IMR-90 (cell line): ENCODE results near the gene MUC5AC. TPM values are rescaled to one million over a fixed set of nuclear protein-coding genes. Genes with fewer than 3 reads are reported as not detected.

Experiments
- ATAC-seq: fragments of 200-7000 bp; cut with Tn5 transposase; 2 replicates; pipeline ENCODE4 v1.9.1; 2020; ENCODE audit warnings: low read depth, mild to moderate bottlenecking, moderate library complexity
- BruUV-seq: library from RNA; stranded (reverse); fragments of 400-500 nt; replicated peaks from 2 replicates; lab custom pipeline; 2021; lab: Mats Ljungman, UMichigan
- CTCF ChIA-PET: fragments of 300-600 bp; formaldehyde crosslinking; extraction: SDS; loops from one replicate; lab custom pipeline; 2021; ENCODE audit warnings: antibody characterized with exemption; lab: Yijun Ruan, JAX
- POLR2A ChIA-PET: fragments of 300-600 bp; sonication (Branson Sonifier 250); formaldehyde crosslinking; loops from one replicate; lab custom pipeline; 2022; ENCODE audit warnings: antibody characterized with exemption; ENCODE audit not compliant: unreplicated experiment; lab: Charles Lee
- DNase-seq: peaks from one replicate; pipeline ENCODE4 v3.0.0; 2013
- H2AFZ ChIP-seq: replicated peaks from 2 replicates; pipeline ENCODE3; 2013; ENCODE audit warnings: low read length, mild to moderate bottlenecking; ENCODE audit not compliant: poor library complexity
- H2AK5ac ChIP-seq: 2 replicates; pipeline ENCODE4 v1.6.1; 2013; ENCODE audit warnings: low read depth, low read length, inconsistent platforms
- H2AK9ac ChIP-seq: replicated peaks from 2 replicates; pipeline ENCODE3; 2013; ENCODE audit warnings: mild to moderate bottlenecking, low read depth, low read length, moderate library complexity; ENCODE audit not compliant: poor library complexity
- H2BK120ac ChIP-seq: 2 replicates; pipeline ENCODE4 v1.6.1; 2013; ENCODE audit warnings: low read depth, low read length, inconsistent platforms
- H2BK15ac ChIP-seq: 3 replicates; pipeline ENCODE4 v1.6.1; 2013; ENCODE audit warnings: low read depth, low read length, inconsistent platforms
- H2BK20ac ChIP-seq: 2 replicates; pipeline ENCODE4 v1.6.1; 2013; ENCODE audit warnings: low read depth, mild to moderate bottlenecking, inconsistent platforms, low read length, moderate library complexity
- H2BK5ac ChIP-seq: 2 replicates; pipeline ENCODE4 v1.6.1; 2013; ENCODE audit warnings: mild to moderate bottlenecking, low read depth, low read length, inconsistent platforms; ENCODE audit not compliant: poor library complexity, severe bottlenecking
- H3K14ac ChIP-seq: replicated peaks from 2 replicates; pipeline ENCODE4 v1.6.1; 2013; ENCODE audit warnings: low read depth, low read length, inconsistent platforms
- H3K18ac ChIP-seq: 2 replicates; pipeline ENCODE4 v1.6.1; 2013; ENCODE audit warnings: low read depth, low read length, control low read depth
- H3K23ac ChIP-seq: 2 replicates; pipeline ENCODE4 v1.6.1; 2013; ENCODE audit warnings: low read depth, low read length, inconsistent platforms
- H3K27ac ChIP-seq: 2 replicates; pipeline ENCODE4 v1.5.1; 2013; ENCODE audit warnings: mild to moderate bottlenecking, control low read depth, low read length; ENCODE audit not compliant: insufficient read depth
- H3K27me3 ChIP-seq: 2 replicates; pipeline ENCODE4 v1.6.1; 2013; ENCODE audit warnings: low read length; ENCODE audit not compliant: control insufficient read depth, insufficient read depth
- H3K36me3 ChIP-seq: 2 replicates; pipeline ENCODE4 v1.6.1; 2013; ENCODE audit warnings: low read length, mixed read lengths; ENCODE audit not compliant: control insufficient read depth, insufficient read depth
- H3K4ac ChIP-seq: 2 replicates; pipeline ENCODE4 v1.6.1; 2013; ENCODE audit warnings: low read depth, low read length, inconsistent platforms
- H3K4me1 ChIP-seq: 2 replicates; pipeline ENCODE4 v1.6.1; 2013; ENCODE audit warnings: low read length, mixed read lengths; ENCODE audit not compliant: control insufficient read depth, insufficient read depth
- H3K4me2 ChIP-seq: 2 replicates; pipeline ENCODE4 v1.6.1; 2013; ENCODE audit warnings: low read depth, mild to moderate bottlenecking, control low read depth, low read length, moderate library complexity
- H3K4me3 ChIP-seq: 2 replicates; pipeline ENCODE4 v1.5.1; 2013; ENCODE audit warnings: low read depth, mild to moderate bottlenecking, control low read depth, low read length, moderate library complexity; ENCODE audit not compliant: insufficient read depth
- H3K56ac ChIP-seq: 2 replicates; pipeline ENCODE4 v1.6.1; 2013; ENCODE audit warnings: low read length, inconsistent platforms; ENCODE audit not compliant: insufficient read depth; ENCODE audit errors: extremely low read depth
- H3K79me1 ChIP-seq, 2 experiments: 2 replicates each; pipeline ENCODE4 v1.6.1; 2013; ENCODE audit warnings: low read length in 2 of 2, inconsistent platforms in 1 of 2, low read depth in 1 of 2
- H3K9ac ChIP-seq: 2 replicates; pipeline ENCODE4 v1.6.1; 2013; ENCODE audit warnings: low read depth, low read length, control low read depth
- H3K9me1 ChIP-seq: 2 replicates; pipeline ENCODE4 v1.6.1; 2013; ENCODE audit warnings: low read length, inconsistent platforms; ENCODE audit not compliant: insufficient read depth
- H3K9me3 ChIP-seq: 2 replicates; pipeline ENCODE4 v1.6.1; 2013; ENCODE audit warnings: low read length; ENCODE audit not compliant: control insufficient read depth, insufficient read depth
- H4K20me1 ChIP-seq: 2 replicates; pipeline ENCODE4 v1.6.1; 2013; ENCODE audit warnings: low read length, inconsistent platforms; ENCODE audit not compliant: insufficient read depth
- H4K5ac ChIP-seq: 2 replicates; pipeline ENCODE4 v1.6.1; 2013; ENCODE audit warnings: mild to moderate bottlenecking, low read depth, low read length, control low read depth
- H4K8ac ChIP-seq, 2 experiments: 2 replicates each; pipeline ENCODE4 v1.6.1; 2013; ENCODE audit warnings: low read depth in 2 of 2, low read length in 2 of 2, control low read depth in 1 of 2, inconsistent platforms in 1 of 2
- H4K91ac ChIP-seq: 2 replicates; pipeline ENCODE4 v1.6.1; 2013; ENCODE audit warnings: low read depth, low read length, inconsistent platforms; ENCODE audit not compliant: insufficient read depth
- CEBPB ChIP-seq: IDR thresholded peaks from 2 replicates; pipeline ENCODE4 v1.6.1; 2012; ENCODE audit warnings: low read depth, low read length, improper control_type of control experiment
- CHD1 ChIP-seq: IDR thresholded peaks from 2 replicates; pipeline ENCODE4 v1.6.1; 2012; ENCODE audit warnings: low read depth, low read length, improper control_type of control experiment
- CTCF ChIP-seq: conservative IDR thresholded peaks from 2 replicates; pipeline ENCODE4 v1.5.1; 2012; ENCODE audit warnings: mild to moderate bottlenecking, low read depth, low read length, improper control_type of control experiment
- ELK1 ChIP-seq: fragments of 150-350 bp; IDR thresholded peaks from 2 replicates; pipeline ENCODE4 v1.6.1; 2016; ENCODE audit warnings: low read depth, mild to moderate bottlenecking, low read length, moderate library complexity, borderline replicate concordance
- FOS ChIP-seq: fragments of 150-350 bp; IDR thresholded peaks from 2 replicates; pipeline ENCODE4 v1.6.1; 2016; ENCODE audit warnings: low read depth, low read length
- MAFK ChIP-seq: IDR thresholded peaks from 2 replicates; pipeline ENCODE4 v1.6.1; 2012; ENCODE audit warnings: low read depth, low read length, improper control_type of control experiment
- MAZ ChIP-seq: IDR thresholded peaks from 2 replicates; pipeline ENCODE4 v1.6.1; 2012; ENCODE audit warnings: low read depth, mild to moderate bottlenecking, low read length, improper control_type of control experiment, moderate library complexity, borderline replicate concordance
- MXI1 ChIP-seq: IDR thresholded peaks from 2 replicates; pipeline ENCODE4 v1.6.1; 2012; ENCODE audit warnings: low read depth, mild to moderate bottlenecking, low read length, moderate library complexity, borderline replicate concordance
- NFE2L2 ChIP-seq: fragments of 150-350 bp; IDR thresholded peaks from 2 replicates; pipeline ENCODE4 v1.6.1; 2016; ENCODE audit warnings: low read depth, mild to moderate bottlenecking, low read length
- POLR2A ChIP-seq: IDR thresholded peaks from 2 replicates; pipeline ENCODE4 v1.6.1; 2012; ENCODE audit warnings: mild to moderate bottlenecking, low read depth, low read length
- RCOR1 ChIP-seq: IDR thresholded peaks from 2 replicates; pipeline ENCODE4 v1.6.1; 2012; ENCODE audit warnings: mild to moderate bottlenecking, low read length, improper control_type of control experiment; ENCODE audit not compliant: insufficient replicate concordance
- RFX5 ChIP-seq: IDR thresholded peaks from 2 replicates; pipeline ENCODE4 v1.8.0; 2012; ENCODE audit warnings: low read depth, mild to moderate bottlenecking, low read length, moderate library complexity
- SMC3 ChIP-seq: fragments of 150-350 bp; IDR thresholded peaks from 2 replicates; pipeline ENCODE4 v1.6.1; 2016; ENCODE audit warnings: low read depth, mild to moderate bottlenecking, antibody characterized with exemption, low read length, moderate library complexity
- WGBS, 2 experiments: methylation state at CpG; one replicate each; pipeline versions ENCODE4 v1.1.5 to v1.1.7; 2013; ENCODE audit warnings: missing lambda C conversion rate in 2 of 2; ENCODE audit not compliant: insufficient read length in 1 of 2; ENCODE audit errors: extremely low coverage in 2 of 2; 5-methylcytosine and 5-hydroxymethylcytosine counted together
- dilution Hi-C: fragments of 300-500 bp; cut with HindIII; formaldehyde crosslinking; loops from one replicate; pipeline ENCODE4 v1.14.3; 2018; ENCODE audit warnings: low sequenced_read_pairs; ENCODE audit not compliant: unreplicated experiment
- in situ Hi-C: fragments of 300-500 bp; cut with MboI; formaldehyde crosslinking; loops from 3 replicates; pipeline ENCODE4 v1.14.3; 2019; ENCODE audit warnings: low sequenced_read_pairs, inconsistent platforms, mixed read lengths
- intact Hi-C: fragments of 100-400 bp; cut with micrococcal nuclease; formaldehyde crosslinking; loops from 2 replicates; pipeline ENCODE4 v1.10.0; 2022
- polyA plus RNA-seq, 3 experiments: library from polyadenylated mRNA; depleted of rRNA; stranded (reverse); fragments of >200 nt; gene quantifications; 2 replicates each; pipeline ENCODE4 v1.2.3, GENCODE V29; 2012; ENCODE audit warnings: low replicate concordance in 1 of 3
- total RNA-seq: library from RNA; depleted of rRNA; stranded (reverse); fragments of >200 nt; gene quantifications from 2 replicates; pipeline ENCODE4 v1.2.3, GENCODE V29; 2012

Gene MUC5AC
- total and polyA plus RNA-seq, 2 of the 4 experiments (the other 2 are of a cell fraction) = 0.02 TPM; not detected in 1

- no peaks in the 10 kb centered on the region for H3K9me1 ChIP-seq
- no peak overlapping the region for H2AK9ac ChIP-seq
- intact Hi-C loops (no loop called here), dilution Hi-C loops (no loop called here), in situ Hi-C loops (no loop called here)
- H2BK15ac ChIP-seq = no peak overlapping the region
- no peak overlapping the region for H3K4me3 ChIP-seq
- peaks cover 2% of the 10 kb centered on the region for H3K9me3 ChIP-seq
- no peak overlapping the region for H3K14ac ChIP-seq
- H3K18ac ChIP-seq = no peak overlapping the region
- CTCF ChIA-PET = no interaction called here
- H2AFZ ChIP-seq = no peak overlapping the region
- no peak overlapping the region for H2BK20ac ChIP-seq
- H3K27ac ChIP-seq = no peak overlapping the region
- no peak for DNase-seq
- no peaks in the 10 kb centered on the region for H3K79me1 ChIP-seq
- no peaks in the 10 kb centered on the region; the same call in 1 of the 2 replicates for H3K27me3 ChIP-seq
- WGBS, 2 experiments = 87% methylated on average over 18 of the region's 29 CpGs; no CpG with 5 or more reads in 1 of the 2 experiments
- no peak overlapping the region for H2BK5ac ChIP-seq
- H4K8ac ChIP-seq = no peak overlapping the region
- H2BK120ac ChIP-seq = no peak overlapping the region
- BruUV-seq = no TSS peak
- ATAC-seq = no peak
- no peak overlapping the region for H3K4ac ChIP-seq
- H3K36me3 ChIP-seq = no peaks in the 10 kb centered on the region
- H3K9ac ChIP-seq = no peak overlapping the region
- H4K5ac ChIP-seq = no peak overlapping the region
- H3K4me2 ChIP-seq = no peak overlapping the region
- no peaks in the 10 kb centered on the region for H4K20me1 ChIP-seq
- no peak overlapping the region for H4K91ac ChIP-seq
- no peaks in the 10 kb centered on the region for H3K4me1 ChIP-seq
- POLR2A ChIA-PET = no interaction called here
- no peak overlapping the region for H3K56ac ChIP-seq
- H3K23ac ChIP-seq = no peak overlapping the region
- H2AK5ac ChIP-seq = no peak overlapping the region
- TF ChIP-seq MAFK = no peak
- TF ChIP-seq CEBPB = no peak
- TF ChIP-seq RFX5 = no peak
- TF ChIP-seq FOS = no peak
- TF ChIP-seq ELK1 = no peak
- TF ChIP-seq NFE2L2 = no peak
- TF ChIP-seq SMC3 = no peak
- no peak for TF ChIP-seq MAZ
- TF ChIP-seq RCOR1 = no peak
- TF ChIP-seq CHD1 = no peak
- TF ChIP-seq CTCF = no peak
- no peak for TF ChIP-seq MXI1
- no peak for TF ChIP-seq POLR2A
Measured at GRCh38 chr11:1180947-1181391, 23.2 kb downstream of the MUC5AC start.
